Brain pericyte (primary cell): ENCODE results near the gene DOP1B.
"Not testable (repeated sequence)": the region's sequence is repeated elsewhere in the genome, so short reads cannot be mapped to it uniquely, and the experiment has no call there.

ENCODE experiments used
- DNase-seq: peaks from one replicate; pipeline ENCODE4 v3.0.0-alpha.2; 2012; ENCODE audit warnings: low read depth, low spot score

DOP1B gene, protein sequence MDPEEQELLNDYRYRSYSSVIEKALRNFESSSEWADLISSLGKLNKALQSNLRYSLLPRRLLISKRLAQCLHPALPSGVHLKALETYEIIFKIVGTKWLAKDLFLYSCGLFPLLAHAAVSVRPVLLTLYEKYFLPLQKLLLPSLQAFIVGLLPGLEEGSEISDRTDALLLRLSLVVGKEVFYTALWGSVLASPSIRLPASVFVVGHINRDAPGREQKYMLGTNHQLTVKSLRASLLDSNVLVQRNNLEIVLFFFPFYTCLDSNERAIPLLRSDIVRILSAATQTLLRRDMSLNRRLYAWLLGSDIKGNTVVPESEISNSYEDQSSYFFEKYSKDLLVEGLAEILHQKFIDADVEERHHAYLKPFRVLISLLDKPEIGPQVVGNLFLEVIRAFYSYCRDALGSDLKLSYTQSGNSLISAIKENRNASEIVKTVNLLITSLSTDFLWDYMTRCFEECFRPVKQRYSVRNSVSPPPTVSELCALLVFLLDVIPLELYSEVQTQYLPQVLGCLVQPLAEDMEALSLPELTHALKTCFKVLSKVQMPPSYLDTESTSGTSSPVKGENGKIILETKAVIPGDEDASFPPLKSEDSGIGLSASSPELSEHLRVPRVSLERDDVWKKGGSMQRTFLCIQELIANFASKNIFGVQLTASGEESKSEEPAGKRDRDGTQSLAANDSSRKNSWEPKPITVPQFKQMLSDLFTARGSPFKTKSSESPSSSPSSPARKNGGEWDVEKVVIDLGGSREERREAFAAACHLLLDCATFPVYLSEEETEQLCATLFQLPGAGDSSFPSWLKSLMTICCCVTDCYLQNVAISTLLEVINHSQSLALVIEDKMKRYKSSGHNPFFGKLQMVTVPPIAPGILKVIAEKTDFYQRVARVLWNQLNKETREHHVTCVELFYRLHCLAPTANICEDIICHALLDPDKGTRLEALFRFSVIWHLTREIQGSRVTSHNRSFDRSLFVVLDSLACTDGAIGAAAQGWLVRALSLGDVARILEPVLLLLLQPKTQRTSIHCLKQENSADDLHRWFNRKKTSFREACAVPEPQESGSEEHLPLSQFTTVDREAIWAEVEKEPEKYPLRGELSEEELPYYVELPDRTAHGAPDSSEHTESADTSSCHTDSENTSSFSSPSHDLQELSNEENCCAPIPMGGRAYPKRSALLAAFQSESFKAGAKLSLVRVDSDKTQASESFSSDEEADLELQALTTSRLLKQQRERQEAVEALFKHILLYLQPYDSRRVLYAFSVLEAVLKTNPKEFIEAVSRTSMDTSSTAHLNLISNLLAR (N-terminal part only)

DNA sequence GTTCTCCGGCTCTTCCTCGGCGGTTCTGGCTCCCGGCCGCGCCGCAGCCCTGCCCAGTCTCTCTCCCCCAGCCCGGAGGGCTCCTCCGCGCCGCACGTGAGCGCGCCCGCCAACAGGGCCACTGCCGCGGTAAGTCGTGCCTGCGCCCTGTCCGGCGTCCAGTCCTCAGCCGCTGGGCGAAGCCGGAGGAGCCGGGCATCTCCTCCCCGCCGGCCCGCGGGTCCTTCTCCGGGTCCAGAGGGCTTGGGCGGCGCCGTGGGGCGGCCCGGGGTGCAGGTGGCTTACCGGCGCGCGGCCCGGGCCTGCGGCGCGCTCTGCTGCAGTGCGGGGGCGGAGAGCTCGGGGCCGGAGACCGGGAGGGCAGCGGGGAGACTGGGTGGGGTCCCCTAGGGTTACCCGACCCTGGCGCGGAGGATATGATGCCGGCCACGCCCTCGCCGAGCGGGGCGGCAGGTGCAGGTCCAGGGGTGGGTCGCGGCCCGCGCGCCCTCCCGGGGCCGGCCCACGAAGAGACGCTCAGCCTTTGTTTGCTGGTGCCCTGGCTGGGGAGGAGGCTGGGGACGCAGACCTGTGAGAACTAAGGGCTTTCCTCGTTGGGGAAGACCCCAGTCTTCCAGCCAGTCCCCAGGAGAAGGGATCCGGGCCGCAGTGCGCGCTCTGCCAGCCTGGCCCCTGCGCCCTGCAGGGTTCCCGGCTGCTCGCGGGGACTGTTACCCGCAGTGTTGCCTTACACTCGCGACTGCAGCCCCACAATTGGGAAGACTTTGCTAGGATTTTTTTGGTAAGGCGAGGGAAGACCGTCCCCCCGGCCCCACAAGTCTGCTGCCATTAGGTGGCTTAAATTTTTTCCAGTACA is at the start of gene DOP1B:
Gene DOP1B, plus strand, starts transcription at position 10 of the 856 bp plus-strand sequence. CDS start 7,910 bp downstream, outside the sequence.
- no peak for DNase-seq

DNA sequence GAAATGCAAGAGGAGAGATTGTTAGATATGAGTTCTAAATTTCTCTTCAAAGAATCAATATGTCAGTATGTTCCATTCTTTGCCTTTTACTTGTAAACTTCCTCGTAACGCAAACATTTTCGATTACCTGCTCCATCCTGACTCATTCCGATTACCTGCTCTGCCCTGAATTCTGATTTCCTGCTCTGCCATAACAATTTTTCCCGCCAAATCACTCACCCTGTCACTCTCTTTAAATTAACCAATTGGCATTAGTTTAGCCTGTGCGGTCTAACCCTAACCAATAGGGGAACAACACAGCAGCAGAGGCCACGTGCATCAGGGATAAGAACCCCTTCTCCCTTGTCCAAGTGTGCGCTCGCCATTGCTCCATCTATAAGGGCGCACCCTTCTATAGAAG is 46.8 kb upstream of the DOP1B start:
- DNase-seq, result no peak

DNA sequence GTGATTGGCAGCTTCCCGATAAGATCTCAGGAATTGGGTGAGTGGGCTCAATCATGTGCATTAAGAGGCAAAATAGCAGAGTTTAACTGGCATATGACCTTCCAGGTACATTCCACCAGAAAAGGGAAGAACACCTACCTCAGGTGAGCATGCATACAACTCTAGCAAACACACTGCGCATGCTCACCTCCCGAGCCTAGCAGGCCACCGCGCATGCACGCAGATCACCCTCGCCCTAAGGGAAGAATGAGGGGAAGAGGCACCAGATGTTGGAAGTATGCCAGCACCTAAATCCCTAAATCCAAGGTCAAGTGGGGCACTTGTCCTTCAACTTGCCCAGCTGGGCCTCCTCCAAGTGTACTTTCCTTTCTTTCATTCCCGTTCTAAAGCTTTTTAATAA is 45.4 kb upstream of the DOP1B start:
- DNase-seq, result no peak

DNA sequence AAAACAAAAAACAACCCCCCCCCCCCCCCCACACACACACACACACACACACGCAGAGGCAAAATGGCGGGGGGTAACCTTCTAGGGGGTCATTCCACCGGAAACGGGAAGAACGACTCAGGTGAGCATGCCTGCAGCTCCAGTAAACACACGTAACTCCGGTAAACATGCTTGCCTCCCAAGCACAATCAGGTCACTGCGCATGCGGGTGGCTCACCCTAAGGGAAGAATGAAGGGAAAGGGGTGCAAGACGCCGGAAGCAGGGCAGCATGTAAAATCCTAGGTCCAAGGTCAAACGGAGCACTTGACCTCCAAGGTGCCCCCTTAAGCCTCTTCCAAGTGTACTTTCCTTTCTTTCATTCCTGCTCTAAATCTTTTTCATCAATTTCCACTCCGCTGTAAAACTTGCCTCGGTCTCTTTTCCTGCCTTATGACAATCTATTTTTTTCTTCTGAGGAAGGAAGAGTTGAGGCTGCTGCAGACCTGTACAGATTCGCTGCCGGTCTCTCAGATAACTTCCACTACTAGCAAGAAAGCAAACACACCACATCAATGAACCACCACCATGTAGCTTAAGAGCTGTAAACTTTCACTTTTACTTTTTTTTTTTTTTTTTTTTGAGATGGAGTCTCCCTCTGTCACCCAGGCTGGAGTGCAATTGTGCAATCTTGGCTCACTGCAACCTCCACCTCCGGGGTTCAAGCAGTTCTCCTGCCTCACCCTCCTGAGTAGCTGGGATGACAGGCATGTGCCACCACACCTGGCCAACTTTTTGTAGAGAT is 42.8 kb upstream of the DOP1B start:
- no peak for DNase-seq

DNA sequence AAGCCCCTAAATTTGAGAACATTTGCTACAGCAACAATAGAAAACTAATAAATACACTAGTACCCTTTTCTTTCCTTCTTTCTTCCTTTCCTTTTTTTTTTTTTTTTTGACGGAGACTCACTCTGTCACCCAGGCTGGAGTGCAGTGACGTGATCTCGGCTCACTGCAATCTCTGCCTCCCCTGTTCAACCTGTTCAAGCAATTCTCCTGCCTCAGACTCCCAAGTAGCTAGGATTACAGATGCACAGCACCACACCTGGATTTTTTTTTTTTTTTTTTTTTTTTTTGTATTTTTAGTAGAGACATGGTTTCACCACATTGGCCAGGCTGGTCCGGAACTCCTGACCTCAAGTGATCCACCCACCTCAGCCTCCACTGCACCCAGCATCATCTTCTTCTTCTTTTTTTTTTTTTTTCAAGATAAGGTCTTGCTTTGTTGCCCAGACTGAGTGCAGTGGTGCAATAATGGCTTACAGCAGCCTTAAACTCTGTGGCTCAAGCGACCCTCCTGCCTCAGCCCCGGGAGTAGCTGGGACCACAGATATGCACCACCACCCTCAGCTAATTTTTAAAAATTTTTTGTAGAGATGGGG is 41.4 kb upstream of the DOP1B start:
- DNase-seq, result no peak

DNA sequence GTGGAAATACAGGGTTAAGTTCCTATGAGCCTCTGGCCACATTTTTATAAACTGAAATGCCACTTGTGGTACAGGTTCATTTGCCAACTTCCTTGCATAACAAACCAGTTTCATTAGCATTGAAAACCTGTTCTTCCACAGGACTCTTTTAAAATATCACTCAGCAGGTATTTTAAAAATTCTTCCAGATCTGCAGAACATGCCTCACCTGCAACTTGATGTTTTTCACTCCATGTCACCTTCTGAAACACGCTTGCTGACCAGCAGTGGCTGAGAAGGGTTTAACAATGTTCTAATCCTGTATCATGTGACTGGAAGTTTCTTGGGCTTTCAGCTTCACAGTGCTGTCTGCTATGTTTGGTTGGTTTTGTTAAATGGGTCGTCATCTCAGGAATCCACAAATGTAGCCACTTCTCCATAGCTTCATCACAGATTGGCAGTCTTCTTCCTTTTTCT is 39.3 kb upstream of the DOP1B start:
- no peak for DNase-seq

DNA sequence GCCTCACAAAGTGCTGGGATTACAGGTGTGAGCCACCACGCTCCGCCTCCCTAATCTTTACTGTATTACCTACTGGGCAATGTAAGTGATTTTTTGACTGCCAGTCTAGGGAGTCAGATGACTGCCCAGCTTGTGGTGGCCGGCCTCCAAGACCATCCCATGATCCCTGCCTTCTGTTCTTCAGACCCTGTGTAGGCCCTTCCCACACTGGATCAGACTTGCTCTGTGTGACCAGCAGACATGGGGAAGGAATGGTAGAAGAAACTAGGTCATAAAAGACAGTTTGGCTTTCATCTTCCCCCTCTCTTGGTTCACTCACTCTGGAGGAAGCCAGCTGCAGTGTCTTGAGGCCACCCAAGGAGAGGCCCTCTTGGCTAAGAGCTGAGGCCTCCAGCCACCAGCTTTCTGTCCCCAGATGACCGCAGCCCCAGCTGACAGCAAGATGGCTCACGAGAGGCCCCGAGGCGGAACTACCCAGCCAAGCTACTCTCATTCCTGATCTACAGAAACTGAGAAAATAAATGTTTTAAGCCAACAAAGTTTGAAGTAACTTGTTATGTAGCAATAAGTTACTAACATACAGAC is 36.2 kb upstream of the DOP1B start:
- no peak for DNase-seq

DNA sequence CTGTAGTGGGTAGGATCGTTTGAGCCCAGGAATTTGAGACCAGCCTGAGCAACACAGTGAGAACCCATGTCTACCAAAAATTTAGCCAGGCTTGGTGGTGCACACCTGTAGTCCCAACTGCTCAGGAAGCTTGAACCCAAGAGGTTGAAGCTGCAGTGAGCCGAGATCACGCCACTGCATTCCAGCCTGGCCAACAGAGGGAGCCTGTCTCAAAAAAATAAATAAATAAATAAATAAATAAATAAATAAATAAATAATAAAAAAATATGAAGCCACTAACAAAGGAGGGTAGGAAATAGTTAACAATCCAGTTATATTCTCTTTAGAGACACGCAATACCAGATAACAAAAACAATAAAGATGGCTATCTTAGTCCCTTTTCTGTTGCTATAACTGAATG is 33.6 kb upstream of the DOP1B start:
- no peak for DNase-seq

DNA sequence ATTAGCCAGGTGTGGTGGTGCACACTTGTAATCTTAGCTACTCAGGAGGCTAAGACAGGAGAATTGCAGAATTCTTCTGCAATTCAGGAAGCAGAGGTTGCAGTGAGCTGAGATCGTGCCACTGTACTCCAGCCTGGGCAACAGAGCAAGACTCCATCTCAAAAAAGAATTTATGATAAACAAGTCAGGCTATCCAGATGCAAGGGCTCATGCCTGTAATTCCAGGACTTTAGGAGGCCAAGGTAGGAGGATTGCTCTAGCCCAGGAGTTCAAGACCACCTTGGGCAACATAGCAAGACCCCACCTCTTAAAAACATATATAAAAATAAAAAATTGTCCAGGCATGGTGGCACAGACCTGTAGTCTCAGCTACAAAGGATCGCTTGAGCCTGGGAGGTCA is 32.2 kb upstream of the DOP1B start:
- no peak for DNase-seq

DNA sequence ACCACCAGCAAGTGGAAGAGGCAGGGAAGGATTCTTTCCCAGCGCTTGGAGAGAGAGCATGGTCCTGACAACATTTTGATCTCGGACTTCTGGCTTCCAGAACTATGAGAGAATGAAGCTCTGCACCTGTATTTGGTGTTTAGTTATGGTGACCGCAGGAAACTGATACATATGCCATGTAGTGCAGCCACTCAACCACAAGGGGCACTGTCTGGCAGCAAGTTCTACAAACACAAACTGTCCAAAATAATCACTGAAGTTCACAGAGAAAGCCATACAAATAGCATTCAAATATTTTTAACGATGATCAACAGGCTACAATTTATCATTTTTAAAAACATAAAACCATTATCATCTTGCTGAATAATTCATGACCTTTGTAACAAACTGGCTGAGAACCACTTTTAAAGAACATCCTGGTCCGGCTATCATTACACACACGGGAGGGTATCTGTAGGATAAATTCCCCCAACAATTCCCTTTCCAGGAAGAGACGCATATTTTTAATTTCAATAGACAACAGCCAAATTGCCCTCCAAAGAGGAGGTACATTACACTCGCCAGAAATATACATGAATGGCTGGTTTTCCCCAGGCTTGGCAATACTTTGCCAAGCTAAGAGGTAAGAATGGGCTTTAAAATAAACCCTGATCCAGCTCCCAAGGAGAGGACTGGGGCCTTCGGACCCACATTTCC is 31.0 kb upstream of the DOP1B start:
- DNase-seq, result no peak

DNA sequence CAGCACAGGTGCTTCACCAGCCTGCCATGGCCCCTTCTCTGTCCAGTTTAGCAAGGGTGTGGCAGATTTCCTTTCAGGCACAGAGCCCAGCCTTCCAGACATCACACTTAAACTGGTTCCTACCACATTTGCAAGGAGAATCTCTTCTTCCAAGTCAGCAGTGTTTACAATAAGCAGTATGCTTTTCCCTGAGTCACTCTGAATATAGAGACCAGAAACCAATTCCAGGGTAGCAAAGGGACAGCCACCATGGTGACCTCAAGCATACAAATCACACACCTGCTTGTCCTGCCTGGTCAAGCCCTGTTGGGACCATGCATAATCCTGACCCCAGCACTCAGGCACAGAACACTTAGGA is 30.4 kb upstream of the DOP1B start:
- no peak for DNase-seq

DNA sequence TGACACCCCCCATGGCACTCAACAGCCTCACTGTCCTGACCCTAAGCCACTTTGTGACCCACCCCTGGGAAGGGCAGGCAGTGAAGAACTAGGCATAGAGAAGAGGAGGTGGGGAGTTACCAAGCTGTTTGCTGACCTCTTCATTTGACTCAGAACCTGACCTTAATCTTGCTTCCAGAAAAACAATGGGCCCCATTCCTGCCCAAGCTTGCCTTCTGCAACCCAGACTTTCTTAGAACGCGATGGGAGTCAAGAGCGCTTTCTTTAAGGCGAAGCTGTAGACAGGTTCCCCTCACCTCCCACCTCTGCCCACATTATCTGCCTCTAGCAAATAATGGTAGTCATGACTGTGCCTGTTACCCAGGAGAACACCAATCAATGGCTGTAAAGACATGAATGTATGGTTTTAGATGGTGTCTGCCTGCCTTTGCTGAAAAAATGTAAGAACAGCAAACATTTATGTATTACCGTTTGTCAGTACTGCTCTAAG is 30.0 kb upstream of the DOP1B start:
- DNase-seq, result no peak

DNA sequence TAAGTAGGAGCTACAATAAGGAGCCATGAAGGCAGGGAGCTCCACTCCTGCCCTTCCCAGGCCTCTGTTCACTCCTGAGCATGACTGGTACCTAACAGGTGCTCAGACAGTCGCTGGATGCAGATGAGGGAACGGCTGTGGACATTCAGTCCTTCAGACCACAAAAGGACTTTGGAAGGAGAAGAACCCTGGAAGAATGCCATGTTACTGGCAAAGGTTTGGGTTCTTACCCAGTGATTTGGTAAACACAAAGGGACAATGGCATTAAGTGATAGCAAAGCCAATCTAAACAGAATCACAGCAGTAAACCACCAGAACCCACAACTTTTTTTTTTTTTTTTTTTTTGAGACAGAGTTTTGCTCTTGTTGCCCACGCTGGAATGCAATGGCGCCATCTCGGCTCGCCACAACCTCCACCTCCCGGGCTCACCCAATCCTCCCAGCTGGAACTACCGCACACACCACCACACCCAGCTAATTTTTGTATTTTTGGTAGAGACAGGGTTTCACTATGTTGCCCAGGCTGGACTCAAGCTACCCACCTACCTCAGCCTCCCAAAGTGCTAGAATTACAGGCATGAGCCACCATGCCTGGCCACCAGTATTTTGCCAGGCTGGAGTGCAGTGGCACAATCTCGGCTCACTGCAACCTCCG is 29.2 kb upstream of the DOP1B start:
- no peak for DNase-seq

DNA sequence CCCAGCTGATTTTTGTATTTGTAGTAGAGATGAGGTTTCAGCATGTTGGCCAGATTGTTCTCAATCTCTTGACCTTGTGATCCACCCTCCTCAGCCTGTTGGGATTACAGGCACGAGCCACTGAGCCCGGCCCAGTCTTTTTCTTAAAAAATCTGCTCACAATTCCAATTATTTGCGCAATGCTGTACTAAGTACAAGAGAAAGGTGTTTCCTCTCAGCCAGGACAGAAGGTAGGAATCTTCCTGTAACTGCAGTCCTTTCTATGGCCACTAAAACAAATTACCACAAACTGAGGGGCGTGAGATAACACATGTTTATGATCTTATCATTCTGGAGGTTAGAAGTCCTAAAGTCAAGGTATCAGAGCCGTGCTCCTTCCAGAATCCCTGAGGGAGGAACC is 28.6 kb upstream of the DOP1B start:
- DNase-seq, result no peak

DNA sequence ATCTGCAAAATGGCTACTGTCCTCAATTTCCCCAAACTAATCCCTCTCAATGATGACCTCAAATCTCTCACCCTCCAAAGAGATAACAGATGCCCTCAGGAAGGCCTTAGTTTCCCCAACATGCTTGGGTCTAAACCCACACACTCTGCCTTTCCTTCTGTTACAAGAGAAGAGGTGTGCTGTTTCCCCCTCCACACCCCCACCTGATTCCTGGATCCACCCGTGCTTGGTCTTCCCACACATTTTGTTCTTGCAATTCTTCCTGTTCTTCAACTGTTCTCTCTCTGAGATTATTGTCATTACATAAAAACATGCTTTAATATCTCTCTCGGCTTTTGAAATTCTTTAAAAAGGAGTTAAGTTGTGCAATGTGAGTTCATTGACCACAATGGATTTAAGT is 27.4 kb upstream of the DOP1B start:
- DNase-seq, result no peak

DNA sequence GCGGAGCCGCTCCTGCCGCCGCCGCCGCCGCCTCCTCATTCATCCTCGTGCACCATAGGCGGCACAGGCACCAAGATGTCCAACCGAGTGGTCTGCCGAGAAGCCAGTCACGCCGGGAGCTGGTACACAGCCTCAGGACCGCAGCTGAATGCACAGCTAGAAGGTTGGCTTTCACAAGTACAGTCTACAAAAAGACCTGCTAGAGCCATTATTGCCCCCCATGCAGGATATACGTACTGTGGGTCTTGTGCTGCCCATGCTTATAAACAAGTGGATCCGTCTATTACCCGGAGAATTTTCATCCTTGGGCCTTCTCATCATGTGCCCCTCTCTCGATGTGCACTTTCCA is 26.2 kb upstream of the DOP1B start:
- DNase-seq, result not testable (repeated sequence)

DNA sequence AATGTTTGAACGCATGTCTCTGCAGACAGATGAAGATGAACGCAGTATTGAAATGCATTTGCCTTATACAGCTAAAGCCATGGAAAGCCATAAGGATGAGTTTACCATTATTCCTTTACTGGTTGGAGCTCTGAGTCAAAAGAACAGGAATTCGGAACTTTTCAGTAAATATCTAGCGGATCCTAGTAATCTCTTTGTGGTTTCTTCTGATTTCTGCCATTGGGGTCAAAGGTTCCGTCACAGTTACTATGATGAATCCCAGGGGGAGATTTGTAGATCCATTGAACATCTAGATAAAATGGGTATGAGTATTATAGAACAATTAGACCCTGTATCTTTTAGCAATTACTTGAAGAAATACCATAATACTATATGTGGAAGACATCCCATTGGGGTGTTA is 25.8 kb upstream of the DOP1B start:
- DNase-seq, result not testable (repeated sequence)

DNA sequence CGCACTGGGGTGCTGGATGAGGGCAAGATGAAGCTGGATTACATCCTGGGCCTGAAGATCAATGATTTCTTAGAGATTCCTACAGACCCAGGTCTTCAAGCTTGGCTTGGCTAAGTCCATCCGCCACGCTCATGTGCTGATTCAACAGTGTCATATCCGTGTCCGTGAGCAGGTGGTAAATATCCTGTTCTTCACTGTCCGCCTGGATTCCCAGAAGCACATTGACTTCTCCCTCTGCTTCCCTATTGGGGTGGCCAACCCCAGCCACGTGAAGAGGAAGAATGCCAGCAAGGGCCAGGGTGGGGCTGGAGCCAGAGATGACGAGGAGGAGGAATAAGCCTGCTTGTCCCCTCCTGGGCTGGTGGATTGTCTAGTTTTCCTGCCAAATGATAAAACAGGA is 23.9 kb upstream of the DOP1B start:
- DNase-seq, result no peak
